Lung (tissue), 12 donors: ENCODE results near the gene ORMDL1. TPM values are rescaled to one million over a fixed set of nuclear protein-coding genes. Genes with fewer than 3 reads are reported as not detected.

ENCODE experiments used
- ATAC-seq: fragments of 200-7000 bp; cut with Tn5 transposase; one replicate; pipeline ENCODE4 v1.9.1; 2020; ENCODE audit warnings: moderate number of reproducible peaks; ENCODE audit not compliant: insufficient read depth, low FRiP score
- DNase-seq, 3 donors: peaks; one replicate each; pipeline ENCODE4 v3.0.0-alpha.2; 2013 to 2017
- H3K27ac ChIP-seq, 2 donors: one replicate each; pipeline ENCODE4 v1.5.1; 2013; ENCODE audit warnings: mild to moderate bottlenecking in 2 of 2, moderate library complexity in 2 of 2, control low read depth in 1 of 2, inconsistent platforms in 1 of 2, low read depth in 1 of 2, low read length in 1 of 2
- H3K27me3 ChIP-seq, 3 donors: one replicate each; pipeline ENCODE4 v1.5.1; 2013; ENCODE audit warnings: low read length in 2 of 3; ENCODE audit not compliant: control insufficient read depth in 3 of 3, insufficient read depth in 3 of 3
- H3K36me3 ChIP-seq, 4 donors: one replicate each; pipeline ENCODE4 v1.5.1; 2013; ENCODE audit warnings: low read length in 4 of 4, mild to moderate bottlenecking in 1 of 4, moderate library complexity in 1 of 4; ENCODE audit not compliant: control insufficient read depth in 4 of 4, insufficient read depth in 4 of 4
- H3K4me1 ChIP-seq, 5 donors: one replicate each; pipeline ENCODE4 v1.5.1; 2013; ENCODE audit warnings: low read length in 5 of 5, mild to moderate bottlenecking in 2 of 5, moderate library complexity in 1 of 5; ENCODE audit not compliant: control insufficient read depth in 5 of 5, insufficient read depth in 5 of 5
- H3K4me3 ChIP-seq: one replicate; pipeline ENCODE4 v1.5.1; 2013; ENCODE audit warnings: mild to moderate bottlenecking, control low read depth, moderate library complexity
- H3K9ac ChIP-seq, 2 donors: one replicate each; pipeline ENCODE4 v1.5.1; 2013; ENCODE audit warnings: low read length in 2 of 2, control low read depth in 1 of 2; ENCODE audit not compliant: insufficient read depth in 1 of 2
- H3K9me3 ChIP-seq, 4 donors: one replicate each; pipeline ENCODE4 v1.5.1; 2013; ENCODE audit warnings: low read length in 3 of 4, mild to moderate bottlenecking in 1 of 4, moderate library complexity in 1 of 4; ENCODE audit not compliant: control insufficient read depth in 4 of 4, insufficient read depth in 3 of 4
- WGBS, 2 donors: extraction: QIAGEN DNeasy Blood & Tissue Kit; methylation state at CpG; one replicate each; pipeline ENCODE4 v1.1.7; 2013; 5-methylcytosine and 5-hydroxymethylcytosine counted together
- polyA plus RNA-seq, 2 donors: library from polyadenylated mRNA; stranded (reverse); fragments of 200-250 nt; gene quantifications; one replicate each; pipeline ENCODE4 v1.2.1, GENCODE V29; 2013
- total RNA-seq, 2 donors: library from RNA; depleted of rRNA in 1 of 2; stranded (reverse); fragments of >200 nt in 1 of 2; gene quantifications; one replicate each; pipeline ENCODE4 v1.2.1, GENCODE V29; 2014 to 2021
- TF ChIP-seq, protein P1 (sequence below): IDR thresholded peaks from 2 replicates; pipeline ENCODE4 v1.5.1; 2012; ENCODE audit warnings: mild to moderate bottlenecking; ENCODE audit errors: control extremely low read depth, extremely low read depth
- donor health status: control.
- donor health status: control.
- donor health status: Bipolar disorder and iron deficiency.
- donor health status: healthy.
- donor health status: DM: yes; HTN: yes; CAD: no.

Gene ORMDL1
- total and polyA plus RNA-seq, 4 donors: 42.6 to 167 (median 82.8) TPM

- H3K36me3 ChIP-seq: peaks cover 0 to 19% (median 13%) of the 10 kb centered on the region in 4 donors
- H3K9me3 ChIP-seq: peaks cover 0 to 3% (median 0%) of the 10 kb centered on the region in 4 donors
- TF ChIP-seq, protein P1, sequence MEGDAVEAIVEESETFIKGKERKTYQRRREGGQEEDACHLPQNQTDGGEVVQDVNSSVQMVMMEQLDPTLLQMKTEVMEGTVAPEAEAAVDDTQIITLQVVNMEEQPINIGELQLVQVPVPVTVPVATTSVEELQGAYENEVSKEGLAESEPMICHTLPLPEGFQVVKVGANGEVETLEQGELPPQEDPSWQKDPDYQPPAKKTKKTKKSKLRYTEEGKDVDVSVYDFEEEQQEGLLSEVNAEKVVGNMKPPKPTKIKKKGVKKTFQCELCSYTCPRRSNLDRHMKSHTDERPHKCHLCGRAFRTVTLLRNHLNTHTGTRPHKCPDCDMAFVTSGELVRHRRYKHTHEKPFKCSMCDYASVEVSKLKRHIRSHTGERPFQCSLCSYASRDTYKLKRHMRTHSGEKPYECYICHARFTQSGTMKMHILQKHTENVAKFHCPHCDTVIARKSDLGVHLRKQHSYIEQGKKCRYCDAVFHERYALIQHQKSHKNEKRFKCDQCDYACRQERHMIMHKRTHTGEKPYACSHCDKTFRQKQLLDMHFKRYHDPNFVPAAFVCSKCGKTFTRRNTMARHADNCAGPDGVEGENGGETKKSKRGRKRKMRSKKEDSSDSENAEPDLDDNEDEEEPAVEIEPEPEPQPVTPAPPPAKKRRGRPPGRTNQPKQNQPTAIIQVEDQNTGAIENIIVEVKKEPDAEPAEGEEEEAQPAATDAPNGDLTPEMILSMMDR: no peak
- no peak overlapping the region for H3K27ac ChIP-seq
- no peak overlapping the region for H3K9ac ChIP-seq
- DNase-seq (no peak), ATAC-seq (no peak)
- peaks cover 0 to 2% (median 0%) of the 10 kb centered on the region in 3 donors for H3K27me3 ChIP-seq
- H3K4me3 ChIP-seq: no peak overlapping the region
- WGBS, 2 donors: 94% methylated on average over 2 of the region's 2 CpGs
- H3K4me1 ChIP-seq: no peaks in the 10 kb centered on the region
Measured at GRCh38 chr2:189802396-189802912, 18.3 kb upstream of the ORMDL1 start.

- Histone ChIP-seq H3K4me3 (no peak overlapping the region), H3K36me3 (peaks cover 0 to 26% (median 19%) of the 10 kb centered on the region in 4 donors), H3K4me1 (no peaks in the 10 kb centered on the region), H3K27me3 (peaks cover 0 to 2% (median 0%) of the 10 kb centered on the region in 3 donors), H3K27ac (no peak overlapping the region), H3K9ac (no peak overlapping the region), H3K9me3 (peaks cover 0 to 3% (median 0%) of the 10 kb centered on the region in 4 donors)
- ATAC-seq (no peak), DNase-seq (no peak)
- 90 to 100% methylated on average over 2 of the region's 2 CpGs for WGBS, 2 donors
- TF ChIP-seq, protein P1: no peak
Measured at GRCh38 chr2:189799531-189799930, 15.4 kb upstream of the ORMDL1 start.

- Histone ChIP-seq H3K4me1 (no peaks in the 10 kb centered on the region), H3K4me3 (no peak overlapping the region), H3K9ac (no peak overlapping the region), H3K36me3 (peaks cover 0 to 27% (median 19%) of the 10 kb centered on the region in 4 donors), H3K27ac (no peak overlapping the region), H3K9me3 (peaks cover 0 to 3% (median 0%) of the 10 kb centered on the region in 4 donors), H3K27me3 (peaks cover 0 to 2% (median 0%) of the 10 kb centered on the region in 3 donors)
- TF ChIP-seq, protein P1: no peak
- no peak for ATAC-seq
- DNase-seq: no peak
Measured at GRCh38 chr2:189799030-189799331, 14.8 kb upstream of the ORMDL1 start.
